K562 (cell line): ENCODE data around the gene ATP13A2. TPM values are rescaled to one million over a fixed set of nuclear protein-coding genes. Genes with fewer than 3 reads are reported as not detected.

Experiments used
- ATAC-seq: fragments of 200-7000 bp; cut with Tn5 transposase; 3 replicates; pipeline ENCODE4 v1.9.1; 2020; ENCODE audit warnings: moderate library complexity
- BruUV-seq: library from RNA; stranded (reverse); fragments of 400-500 nt; replicated peaks from 2 replicates; lab custom pipeline; 2021; lab: Mats Ljungman, UMichigan
- CTCF ChIA-PET: fragments of 300-600 bp; formaldehyde crosslinking; extraction: SDS; loops from one replicate; lab custom pipeline; 2021; ENCODE audit warnings: low intra/inter-chr PET ratio; lab: Yijun Ruan, JAX
- POLR2A ChIA-PET: fragments of 300-600, 350-650 bp; sonication (Branson Sonifier 250); formaldehyde crosslinking; extraction: SDS; loops from one replicate; lab custom pipeline; 2021; ENCODE audit warnings: antibody characterized with exemption, inconsistent platforms; lab: Yijun Ruan, JAX
- DNase-seq, 4 experiments: peaks; one replicate each; pipeline versions ENCODE4 v3.0.0 to v3.0.0-alpha.2; 2011 to 2018; ENCODE audit warnings: low spot score in 3 of 4, mixed read lengths in 3 of 4; ENCODE audit errors: extremely low read depth in 1 of 4
- FAIRE-seq: peaks from 2 replicates; lab custom pipeline; 2011; peaks lifted over from hg19 to GRCh38; lab: Jason Lieb, UNC
- H2AFZ ChIP-seq: 2 replicates; pipeline ENCODE4 v1.6.0; 2011; ENCODE audit warnings: low read depth, low read length, control low read depth, inconsistent platforms
- H3K27ac ChIP-seq: fragments of 200-600 bp; 3 replicates; pipeline ENCODE4 v1.8.0; 2011; ENCODE audit warnings: low read depth, mild to moderate bottlenecking, control low read depth, inconsistent platforms, low read length, moderate library complexity, mixed read lengths; ENCODE audit errors: extremely low read depth
- H3K27me3 ChIP-seq, 2 experiments: fragments of 300-600 bp in 1 of 2; 2 replicates in 1 of 2; 3 replicates in 1 of 2; pipeline versions ENCODE4 v1.6.0 to v1.8.0; 2011; ENCODE audit warnings: inconsistent platforms in 2 of 2, low read length in 2 of 2, mild to moderate bottlenecking in 1 of 2, mixed read lengths in 1 of 2, moderate library complexity in 1 of 2; ENCODE audit not compliant: control insufficient read depth in 2 of 2, insufficient read depth in 2 of 2
- H3K36me3 ChIP-seq: fragments of 300-600 bp; 3 replicates; pipeline ENCODE4 v1.8.0; 2011; ENCODE audit warnings: mild to moderate bottlenecking, low read length, inconsistent platforms; ENCODE audit not compliant: control insufficient read depth, insufficient read depth
- H3K4me1 ChIP-seq, 2 experiments: fragments of 200-600 bp in 1 of 2; replicated peaks in 1 of 2; 2 replicates in 1 of 2; 3 replicates in 1 of 2; pipeline versions ENCODE4 v1.5.1 to v1.8.0; 2011; ENCODE audit warnings: inconsistent platforms in 2 of 2, low read length in 2 of 2, mild to moderate bottlenecking in 1 of 2, mixed read lengths in 1 of 2, moderate library complexity in 1 of 2; ENCODE audit not compliant: control insufficient read depth in 2 of 2, insufficient read depth in 2 of 2
- H3K4me2 ChIP-seq: 2 replicates; pipeline ENCODE4 v1.6.1; 2011; ENCODE audit warnings: low read length, control low read depth, inconsistent platforms, mixed read lengths; ENCODE audit not compliant: insufficient read depth
- H3K4me3 ChIP-seq: fragments of 200-600 bp; sonication (generic), shearing (Covaris generic); 2 replicates; pipeline ENCODE4 v1.5.1; 2016; ENCODE audit warnings: control low read depth, inconsistent platforms
- H3K79me2 ChIP-seq: fragments of 200-600 bp; 3 replicates; pipeline ENCODE4 v1.8.0; 2011; ENCODE audit warnings: low read length, inconsistent platforms; ENCODE audit not compliant: control insufficient read depth, insufficient read depth
- H3K9ac ChIP-seq, 2 experiments: 2 replicates each; pipeline versions ENCODE4 v1.6.0 to v1.6.1; 2011; ENCODE audit warnings: low read depth in 2 of 2, low read length in 2 of 2, control low read depth in 1 of 2, inconsistent platforms in 1 of 2, mild to moderate bottlenecking in 1 of 2, mixed read lengths in 1 of 2; ENCODE audit not compliant: insufficient read depth in 1 of 2
- H3K9me1 ChIP-seq: one replicate; pipeline ENCODE4 v1.6.0; 2011; ENCODE audit warnings: inconsistent platforms, mild to moderate bottlenecking, low read length, moderate library complexity; ENCODE audit not compliant: control insufficient read depth, insufficient read depth
- H3K9me3 ChIP-seq: replicated peaks from 2 replicates; pipeline ENCODE4 v1.5.1; 2011; ENCODE audit warnings: low read depth, low read length, inconsistent platforms; ENCODE audit not compliant: control insufficient read depth, insufficient read depth
- H4K20me1 ChIP-seq: replicated peaks from 2 replicates; pipeline ENCODE4 v1.6.1; 2011; ENCODE audit warnings: low read length, inconsistent platforms, mixed read lengths; ENCODE audit not compliant: control insufficient read depth, insufficient read depth
- ZNF518B ChIP-seq: fragments of 250-450 bp; sonication (Bioruptor Pico); IDR thresholded peaks from 2 replicates; pipeline ENCODE4 v1.5.0; 2021; ENCODE audit warnings: mild to moderate bottlenecking, moderate library complexity
- WGBS: fragments of 100-300 bp; shearing (Covaris generic); methylation state at CpG from one replicate; pipeline ENCODE4 v1.1.6; 2016; ENCODE audit warnings: low coverage, mixed read lengths; ENCODE audit not compliant: insufficient coverage; ENCODE audit errors: missing lambda C conversion rate; 5-methylcytosine and 5-hydroxymethylcytosine counted together
- in situ Hi-C: fragments of 300-500 bp; cut with MboI; formaldehyde crosslinking; loops from 4 replicates; pipeline ENCODE4 v1.15.0; 2018; ENCODE audit warnings: inconsistent platforms, mixed read lengths
- intact Hi-C: fragments of 100-400 bp; cut with micrococcal nuclease; formaldehyde crosslinking; loops from 2 replicates; pipeline ENCODE4 v1.14.2; 2022
- polyA plus RNA-seq, 8 experiments: library from polyadenylated mRNA; depleted of rRNA in 4 of 8; stranded (reverse) in 5 of 8; unstranded in 3 of 8; fragments of >200 nt; fragmentation: Nextera tagmentation in 2 of 8; fragmentation: Illumina TruSeq in 1 of 8; extraction: Ambion mirVana in 2 of 8; extraction: Trizol in 1 of 8; gene quantifications; 2 replicates each; pipeline versions ENCODE4 v1.2.1 to v1.2.3, GENCODE V29; 2011 to 2014; ENCODE audit warnings: inconsistent platforms in 1 of 8, missing spikeins in 1 of 8
- total RNA-seq, 7 experiments: library from RNA; depleted of rRNA in 6 of 7; stranded (reverse); fragments of >200 nt in 6 of 7; fragmentation: Illumina TruSeq in 2 of 7; extraction: Trizol in 2 of 7; gene quantifications; 2 replicates each; pipeline versions ENCODE4 v1.2.1 to v1.2.3, GENCODE V29; 2011 to 2021; ENCODE audit warnings: low replicate concordance in 1 of 7

Gene ATP13A2
- total and polyA plus RNA-seq, 9 of the 15 experiments (the other 6 are each of a cell fraction or from before 2014, with no cell fraction given): 0.36 to 56.3 (median 16.3) TPM

- no peaks in the 10 kb centered on the region for H3K79me2 ChIP-seq
- no peak overlapping the region for H3K4me2 ChIP-seq
- ATAC-seq: no peak
- DNase-seq: no peak
- WGBS: 43% methylated on average over 7 of the region's 8 CpGs
- TF ChIP-seq ZNF518B (CRISPR knock-in tag): no peak
- H3K4me1 ChIP-seq: peaks cover 0 to 34% of the 10 kb centered on the region in 2 experiments; a peak in 2 of 5 replicates
- in situ Hi-C loops (loop anchor here (5.0 kb wide), 1 partner anchor 95 kb away; the partner anchor contains the start of gene SDHB), intact Hi-C loops (no loop called here)
- no peaks in the 10 kb centered on the region for H3K36me3 ChIP-seq
- no peak for FAIRE-seq
- no peak overlapping the region for H3K4me3 ChIP-seq
- H3K27me3 ChIP-seq: peaks cover 15 to 32% of the 10 kb centered on the region in 2 experiments; a peak in 4 of 5 replicates
- H3K9ac ChIP-seq: no peak overlapping the region
- ChIA-PET POLR2A (interaction anchor here (0.6 to 1.3 kb wide), 2 partner anchors 10 to 337 kb away, joined by 3 read pairs; no protein-coding TSS in a partner anchor), CTCF (no interaction called here)
- H2AFZ ChIP-seq: no peak overlapping the region
- H3K27ac ChIP-seq: no peak overlapping the region
- H4K20me1 ChIP-seq: peaks cover 16% of the 10 kb centered on the region; the same call in 1 of the 2 replicates
- no peaks in the 10 kb centered on the region for H3K9me3 ChIP-seq
- no peaks in the 10 kb centered on the region for H3K9me1 ChIP-seq
- no TSS peak for BruUV-seq
Observed at GRCh38 chr1:16957731-16958130, 54.0 kb downstream of the ATP13A2 start.
